ENCODE measurements around the gene TCTN3.

- TF ChIP-seq ZFP36L1 (CRISPR knock-in tag; IDR thresholded peaks at IDR 0.05) (no peak), CHD2 (IDR thresholded peaks at IDR 0.05; ENCODE audit: low read depth, low read length) (no peak), CTCF (CRISPR knock-in tag; IDR thresholded peaks at IDR 0.05) (no peak), ZNF766 (CRISPR knock-in tag; IDR thresholded peaks at IDR 0.05; ENCODE audit: borderline replicate concordance) (no peak), HOXA7 (CRISPR knock-in tag; IDR thresholded peaks at IDR 0.05) (no peak), ZBTB33 (CRISPR knock-in tag; IDR thresholded peaks at IDR 0.05) (no peak), ZNF24 (IDR thresholded peaks at IDR 0.05) (no peak), ZBTB26 (CRISPR knock-in tag; IDR thresholded peaks at IDR 0.05; ENCODE audit: borderline replicate concordance) (no peak), ATF6 (CRISPR knock-in tag; conservative IDR thresholded peaks at IDR 0.05) (no peak), KMT2A (CRISPR knock-in tag; IDR thresholded peaks at IDR 0.05) (no peak), TERF1 (CRISPR knock-in tag; IDR thresholded peaks at IDR 0.05) (no peak), CENPX (CRISPR knock-in tag; IDR thresholded peaks at IDR 0.05) (no peak), EZH2 (conservative IDR thresholded peaks at IDR 0.05; ENCODE audit: low read depth, low read length) (no peak), ZNF609 (CRISPR knock-in tag; IDR thresholded peaks at IDR 0.05; ENCODE audit: borderline replicate concordance) (no peak)
Measured at GRCh38 chr10:95706573-95706972, 12.8 kb upstream of the TCTN3 start.

Data from HepG2 (cell line).